ENCODE data around the gene HSPB3.
"Not testable (repeated sequence)": the region's sequence is repeated elsewhere in the genome, so short reads cannot be mapped to it uniquely, and the experiment has no call there.

Gene HSPB3

DNA sequence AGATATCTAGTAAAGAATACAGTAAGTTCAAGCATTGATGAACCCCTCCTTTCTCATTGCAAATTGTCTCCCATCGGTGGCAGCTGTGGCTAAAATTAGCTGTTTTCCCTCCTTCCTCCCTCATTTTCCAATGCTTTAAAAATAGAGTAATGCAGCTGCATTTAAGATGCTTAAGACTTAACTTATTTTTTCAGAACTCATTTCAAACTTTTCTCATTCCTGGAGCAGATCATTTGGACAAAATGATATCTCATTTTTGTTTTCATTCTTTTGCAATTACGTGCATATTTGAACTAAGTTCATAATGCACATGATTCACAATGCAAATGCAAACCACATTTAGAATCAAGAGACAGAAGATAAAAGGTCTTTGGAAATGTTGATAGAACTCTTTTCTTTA lies 14.6 kb downstream of the HSPB3 start:
- TF ChIP-seq, protein P1, sequence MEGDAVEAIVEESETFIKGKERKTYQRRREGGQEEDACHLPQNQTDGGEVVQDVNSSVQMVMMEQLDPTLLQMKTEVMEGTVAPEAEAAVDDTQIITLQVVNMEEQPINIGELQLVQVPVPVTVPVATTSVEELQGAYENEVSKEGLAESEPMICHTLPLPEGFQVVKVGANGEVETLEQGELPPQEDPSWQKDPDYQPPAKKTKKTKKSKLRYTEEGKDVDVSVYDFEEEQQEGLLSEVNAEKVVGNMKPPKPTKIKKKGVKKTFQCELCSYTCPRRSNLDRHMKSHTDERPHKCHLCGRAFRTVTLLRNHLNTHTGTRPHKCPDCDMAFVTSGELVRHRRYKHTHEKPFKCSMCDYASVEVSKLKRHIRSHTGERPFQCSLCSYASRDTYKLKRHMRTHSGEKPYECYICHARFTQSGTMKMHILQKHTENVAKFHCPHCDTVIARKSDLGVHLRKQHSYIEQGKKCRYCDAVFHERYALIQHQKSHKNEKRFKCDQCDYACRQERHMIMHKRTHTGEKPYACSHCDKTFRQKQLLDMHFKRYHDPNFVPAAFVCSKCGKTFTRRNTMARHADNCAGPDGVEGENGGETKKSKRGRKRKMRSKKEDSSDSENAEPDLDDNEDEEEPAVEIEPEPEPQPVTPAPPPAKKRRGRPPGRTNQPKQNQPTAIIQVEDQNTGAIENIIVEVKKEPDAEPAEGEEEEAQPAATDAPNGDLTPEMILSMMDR (IDR thresholded peaks at IDR 0.05; ENCODE audit: insufficient read depth, low read depth, low read length, missing control alignments), result no peak
- no peak for DNase-seq (ENCODE audit: low read depth)
- H3K4me3 ChIP-seq (ENCODE audit: low read depth, low read length), result no peak overlapping the region

- TF ChIP-seq, protein P1 (IDR thresholded peaks at IDR 0.05; ENCODE audit: insufficient read depth, low read depth, low read length, missing control alignments), result no peak
- DNase-seq (ENCODE audit: low read depth), result no peak
- no peak overlapping the region for H3K4me3 ChIP-seq (ENCODE audit: low read depth, low read length)
Observed at GRCh38 chr5:54470677-54471076, 15.2 kb downstream of the HSPB3 start.

- no peak for DNase-seq (ENCODE audit: low read depth)
- no peak overlapping the region for H3K4me3 ChIP-seq (ENCODE audit: low read depth, low read length)
- TF ChIP-seq, protein P1 (IDR thresholded peaks at IDR 0.05; ENCODE audit: insufficient read depth, low read depth, low read length, missing control alignments), result no peak
Observed at GRCh38 chr5:54471398-54471797, 15.9 kb downstream of the HSPB3 start.

DNA sequence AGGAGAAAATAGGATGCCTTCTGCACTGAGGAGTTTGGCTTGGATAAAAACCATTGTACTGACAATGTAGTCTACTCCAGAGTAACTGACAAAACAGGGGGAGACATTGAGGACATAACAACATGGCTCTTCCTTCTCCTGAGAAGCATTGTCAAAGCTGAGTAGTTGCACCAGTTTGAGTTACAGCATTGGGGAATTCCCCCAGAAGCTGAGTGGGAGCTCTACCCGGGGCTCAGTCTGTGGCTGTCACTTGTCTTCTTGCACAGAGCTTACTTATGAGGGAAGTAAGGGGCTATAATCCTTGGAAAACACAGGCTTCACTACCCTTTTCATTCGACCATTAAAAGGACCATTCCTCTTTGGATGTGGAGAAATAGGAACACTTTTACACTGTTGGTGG lies 21.2 kb downstream of the HSPB3 start:
- no peak overlapping the region for H3K4me3 ChIP-seq (ENCODE audit: low read depth, low read length)
- no peak for DNase-seq (ENCODE audit: low read depth)
- TF ChIP-seq, protein P1 (IDR thresholded peaks at IDR 0.05; ENCODE audit: insufficient read depth, low read depth, low read length, missing control alignments), result no peak

GRCh38 chr5:54477941-54478478 lies 22.5 kb downstream of the HSPB3 start:
- H3K4me3 ChIP-seq (ENCODE audit: low read depth, low read length), result no peak overlapping the region
- DNase-seq (ENCODE audit: low read depth), result no peak
- TF ChIP-seq, protein P1 (IDR thresholded peaks at IDR 0.05; ENCODE audit: insufficient read depth, low read depth, low read length, missing control alignments), result no peak

GRCh38 chr5:54480296-54480695 lies 24.8 kb downstream of the HSPB3 start:
- no peak for DNase-seq (ENCODE audit: low read depth)
- H3K4me3 ChIP-seq (ENCODE audit: low read depth, low read length), result no peak overlapping the region
- TF ChIP-seq, protein P1 (IDR thresholded peaks at IDR 0.05; ENCODE audit: insufficient read depth, low read depth, low read length, missing control alignments), result no peak

GRCh38 chr5:54484219-54484894 lies 28.9 kb downstream of the HSPB3 start:
- no peak for DNase-seq (ENCODE audit: low read depth)
- TF ChIP-seq, protein P1 (IDR thresholded peaks at IDR 0.05; ENCODE audit: insufficient read depth, low read depth, low read length, missing control alignments), result no peak
- no peak overlapping the region for H3K4me3 ChIP-seq (ENCODE audit: low read depth, low read length)

DNA sequence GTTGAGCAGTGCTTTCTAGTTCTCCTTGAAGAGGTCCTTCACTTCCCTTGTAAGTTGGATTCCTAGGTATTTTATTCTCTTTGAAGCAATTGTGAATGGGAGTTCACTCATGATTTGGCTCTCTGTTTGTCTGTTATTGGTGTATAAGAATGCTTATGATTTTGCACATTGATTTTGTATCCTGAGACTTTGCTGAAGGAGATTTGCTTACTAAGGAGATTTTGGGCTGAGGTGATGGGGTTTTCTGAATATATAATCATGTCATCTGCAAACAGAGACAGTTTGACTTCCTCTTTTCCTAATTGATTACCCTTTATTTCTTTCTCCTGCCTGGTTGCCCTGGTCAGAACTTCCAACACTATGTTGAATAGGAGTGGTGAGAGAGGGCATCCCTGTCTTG lies 30.2 kb downstream of the HSPB3 start:
- DNase-seq (ENCODE audit: low read depth); H3K4me3 ChIP-seq (ENCODE audit: low read depth, low read length): not testable (repeated sequence)

- DNase-seq (ENCODE audit: low read depth); H3K4me3 ChIP-seq (ENCODE audit: low read depth, low read length): not testable (repeated sequence)
Observed at GRCh38 chr5:54489648-54489979, 34.1 kb downstream of the HSPB3 start.

All from GM12865 (cell line).